HepG2 (cell line): ENCODE measurements around the gene GALK2. TPM values are rescaled to one million over a fixed set of nuclear protein-coding genes. Genes with fewer than 3 reads are reported as not detected.

Source experiments
- ATAC-seq: fragments of 200-7000 bp; cut with Tn5 transposase; 3 replicates; pipeline ENCODE4 v1.9.1; 2020; ENCODE audit warnings: mild to moderate bottlenecking, moderate library complexity
- BruUV-seq: library from RNA; stranded (reverse); fragments of 400-500 nt; replicated peaks from 2 replicates; lab custom pipeline; 2021; lab: Mats Ljungman, UMichigan
- CTCF ChIA-PET: fragments of 300-600 bp; formaldehyde crosslinking; extraction: SDS; loops from one replicate; lab custom pipeline; 2021; ENCODE audit warnings: low total read pairs, inconsistent platforms, low intra/inter-chr PET ratio; lab: Yijun Ruan, JAX
- POLR2A ChIA-PET: fragments of 350-600 bp; sonication (Branson Sonifier 250); formaldehyde crosslinking; loops from one replicate; lab custom pipeline; 2020; ENCODE audit warnings: antibody characterized with exemption, inconsistent platforms; lab: Yijun Ruan, JAX
- DNase-seq: peaks from one replicate; pipeline ENCODE4 v3.0.0-alpha.2; 2015; ENCODE audit warnings: low spot score
- FAIRE-seq: peaks from 3 replicates; lab custom pipeline; 2011; peaks lifted over from hg19 to GRCh38; lab: Jason Lieb, UNC
- H2AFZ ChIP-seq: one replicate; pipeline ENCODE4 v1.6.1; 2011; ENCODE audit warnings: low read length, inconsistent platforms
- H3K27ac ChIP-seq: fragments of 300-600 bp; 3 replicates; pipeline ENCODE4 v1.8.0; 2011; ENCODE audit warnings: mixed run types, mild to moderate bottlenecking, mixed read lengths, low read length, inconsistent platforms; ENCODE audit not compliant: insufficient read depth; ENCODE audit errors: extremely low read length
- H3K27me3 ChIP-seq, 2 experiments: fragments of 200-600 bp in 1 of 2; 2 replicates in 1 of 2; 3 replicates in 1 of 2; pipeline versions ENCODE4 v1.6.0 to v1.8.0; 2011; ENCODE audit warnings: low read length in 2 of 2, mild to moderate bottlenecking in 2 of 2, moderate library complexity in 2 of 2, inconsistent platforms in 1 of 2; ENCODE audit not compliant: insufficient read depth in 2 of 2, control insufficient read depth in 1 of 2
- H3K36me3 ChIP-seq, 2 experiments: fragments of 200-600 bp in 1 of 2; replicated peaks in 1 of 2; 2 replicates in 1 of 2; 3 replicates in 1 of 2; pipeline versions ENCODE4 v1.5.1 to v1.8.0; 2011; ENCODE audit warnings: low read length in 2 of 2, inconsistent platforms in 1 of 2; ENCODE audit not compliant: insufficient read depth in 2 of 2, control insufficient read depth in 1 of 2
- H3K4me1 ChIP-seq: 2 replicates; pipeline ENCODE4 v1.5.1; 2012; ENCODE audit warnings: low read length, inconsistent platforms; ENCODE audit not compliant: insufficient read depth
- H3K4me2 ChIP-seq: 2 replicates; pipeline ENCODE4 v1.6.0; 2011; ENCODE audit warnings: low read depth, low read length, inconsistent platforms
- H3K4me3 ChIP-seq, 3 experiments: fragments of 200-600 bp in 1 of 3; sonication (generic), shearing (Covaris generic) in 1 of 3; replicated peaks in 1 of 3; 2 replicates each; pipeline ENCODE4 v1.5.1; 2011 to 2016; ENCODE audit warnings: low read length in 3 of 3, inconsistent platforms in 2 of 3, low read depth in 2 of 3, mild to moderate bottlenecking in 2 of 3, control low read depth in 1 of 3, mixed read lengths in 1 of 3; ENCODE audit not compliant: insufficient read depth in 1 of 3
- H3K79me2 ChIP-seq: one replicate; pipeline ENCODE4 v1.6.1; 2011; ENCODE audit warnings: low read length, inconsistent platforms; ENCODE audit not compliant: insufficient read depth
- H3K9ac ChIP-seq: 2 replicates; pipeline ENCODE4 v1.6.0; 2011; ENCODE audit warnings: mild to moderate bottlenecking, low read depth, low read length, inconsistent platforms; ENCODE audit not compliant: insufficient read depth
- H3K9me3 ChIP-seq: 2 replicates; pipeline ENCODE4 v1.5.1; 2012; ENCODE audit warnings: mild to moderate bottlenecking, low read length
- H4K20me1 ChIP-seq: 2 replicates; pipeline ENCODE4 v1.6.0; 2011; ENCODE audit warnings: inconsistent platforms, mild to moderate bottlenecking, low read length, moderate library complexity; ENCODE audit not compliant: insufficient read depth
- CBX2 ChIP-seq, 2 experiments: fragments of 200-600 bp in 1 of 2; sonication (generic); formaldehyde crosslinking in 1 of 2; IDR thresholded peaks; 2 replicates each; pipeline versions ENCODE4 v1.7.0 to v1.8.1; 2018 to 2022; ENCODE audit warnings: low read depth in 2 of 2, low read length in 1 of 2, mild to moderate bottlenecking in 1 of 2, missing genetic modification reagents in 1 of 2
- GTF2F1 ChIP-seq: fragments of 150-350 bp; IDR thresholded peaks from 2 replicates; pipeline ENCODE4 v1.6.1; 2014; ENCODE audit warnings: low read length
- HES4 ChIP-seq: sonication (generic); formaldehyde crosslinking; IDR thresholded peaks from 2 replicates; pipeline ENCODE4 v1.9.0; 2021; ENCODE audit warnings: mild to moderate bottlenecking, missing genetic modification reagents, borderline replicate concordance
- HMG20A ChIP-seq: IDR thresholded peaks from 2 replicates; pipeline ENCODE4 v1.6.1; 2016; ENCODE audit warnings: borderline replicate concordance
- HOXA7 ChIP-seq: sonication (generic); formaldehyde crosslinking; IDR thresholded peaks from 2 replicates; pipeline ENCODE4 v1.8.1; 2022; ENCODE audit warnings: mild to moderate bottlenecking, missing genetic modification reagents, moderate library complexity
- KDM2A ChIP-seq: sonication (generic); formaldehyde crosslinking; IDR thresholded peaks from 2 replicates; pipeline ENCODE4 v1.4.0; 2020; ENCODE audit warnings: low read depth, missing genetic modification reagents, borderline replicate concordance
- KDM5A ChIP-seq: fragments of 200-600 bp; sonication (generic); IDR thresholded peaks from 2 replicates; pipeline ENCODE4 v1.7.0; 2018; ENCODE audit warnings: antibody characterized with exemption, mild to moderate bottlenecking, low read length, borderline replicate concordance
- MLLT10 ChIP-seq: sonication (generic); formaldehyde crosslinking; IDR thresholded peaks from 2 replicates; pipeline ENCODE4 v1.4.0; 2020; ENCODE audit warnings: missing genetic modification reagents
- RBM39 ChIP-seq: fragments of 200-400 bp; formaldehyde crosslinking; IDR thresholded peaks from one replicate; pipeline ENCODE4 v1.6.1; 2018; ENCODE audit warnings: antibody characterized with exemption, mild to moderate bottlenecking, low read depth, low read length; ENCODE audit not compliant: poor library complexity, severe bottlenecking
- U2AF1 ChIP-seq: fragments of 200-400 bp; formaldehyde crosslinking; optimal IDR thresholded peaks from 2 replicates; pipeline ENCODE3; 2017; ENCODE audit warnings: mild to moderate bottlenecking, low read depth, low read length
- ZBTB34 ChIP-seq: sonication (generic); formaldehyde crosslinking; IDR thresholded peaks from 2 replicates; pipeline ENCODE4 v1.8.0; 2022; ENCODE audit warnings: mild to moderate bottlenecking, missing genetic modification reagents
- ZFP90 ChIP-seq: sonication (generic); formaldehyde crosslinking; IDR thresholded peaks from 2 replicates; pipeline ENCODE4 v1.8.0; 2022; ENCODE audit warnings: missing genetic modification reagents, mild to moderate bottlenecking, inconsistent platforms, borderline replicate concordance
- ZNF234 ChIP-seq: sonication (generic); formaldehyde crosslinking; conservative IDR thresholded peaks from 2 replicates; pipeline ENCODE4 v1.5.1; 2020; ENCODE audit warnings: mild to moderate bottlenecking, missing genetic modification reagents
- ZNF382 ChIP-seq: sonication (generic); formaldehyde crosslinking; IDR thresholded peaks from 2 replicates; pipeline ENCODE4 v1.5.0; 2020; ENCODE audit warnings: missing genetic modification reagents, mild to moderate bottlenecking, borderline replicate concordance
- ZSCAN21 ChIP-seq: sonication (generic); formaldehyde crosslinking; IDR thresholded peaks from 2 replicates; pipeline ENCODE4 v1.8.0; 2022; ENCODE audit warnings: mild to moderate bottlenecking, missing genetic modification reagents, moderate library complexity, borderline replicate concordance
- WGBS: methylation state at CpG from one replicate; pipeline ENCODE4 v1.1.6; 2017; ENCODE audit warnings: low lambda C conversion rate; 5-methylcytosine and 5-hydroxymethylcytosine counted together
- in situ Hi-C: cut with HindIII; loops from 2 replicates; pipeline ENCODE4 v1.10.0; 2017; ENCODE audit warnings: low pct_unique_long_range_greater_than_20kb; ENCODE audit not compliant: extremely low pct_ligation_motif_present
- intact Hi-C: fragments of 100-400 bp; cut with micrococcal nuclease; formaldehyde crosslinking; loops from one replicate; pipeline ENCODE4 v1.10.0; 2022; ENCODE audit not compliant: unreplicated experiment
- polyA plus RNA-seq, 8 experiments: library from polyadenylated mRNA; depleted of rRNA in 3 of 8; stranded (reverse) in 7 of 8; unstranded in 1 of 8; fragments of >200 nt; fragmentation: Illumina TruSeq in 4 of 8; extraction: Trizol in 4 of 8; gene quantifications; 2 replicates each; pipeline versions ENCODE4 v1.2.1 to v1.2.3, GENCODE V29; 2011 to 2016; ENCODE audit warnings: low read depth in 4 of 8, missing spikeins in 1 of 8, mixed read lengths in 1 of 8; ENCODE audit not compliant: insufficient read depth in 1 of 8
- total RNA-seq, 5 experiments: library from RNA; depleted of rRNA; stranded (reverse); fragments of >200 nt; fragmentation: Illumina TruSeq; extraction: Trizol; gene quantifications; 2 replicates each; pipeline ENCODE4 v1.2.3, GENCODE V29; 2016; ENCODE audit warnings: low read depth in 1 of 5
- TF ChIP-seq, protein P1 (sequence below): sonication (generic); formaldehyde crosslinking; IDR thresholded peaks from 2 replicates; pipeline ENCODE4 v1.8.0; 2022; ENCODE audit warnings: missing genetic modification reagents, mild to moderate bottlenecking, inconsistent platforms, borderline replicate concordance

GALK2 gene
- total and polyA plus RNA-seq, 2 of the 13 experiments (the other 11 are each of a cell fraction or from before 2014, with no cell fraction given): 17.6 to 32.8 TPM

- H3K27ac ChIP-seq: no peak overlapping the region
- CTCF ChIA-PET: no interaction called here
- intact Hi-C loops (no loop called here), in situ Hi-C loops (no loop called here)
- ATAC-seq (no peak), DNase-seq (no peak)
- POLR2A ChIA-PET: no interaction called here
- no peaks in the 10 kb centered on the region for H3K79me2 ChIP-seq
- no peak for TF ChIP-seq ZNF234 (CRISPR knock-in tag)
- no peak for TF ChIP-seq RBM39
- no peak for TF ChIP-seq ZFP90 (CRISPR knock-in tag)
- TF ChIP-seq HMG20A (CRISPR knock-in tag): no peak
- no peak for TF ChIP-seq KDM5A
- TF ChIP-seq ZSCAN21 (CRISPR knock-in tag): no peak
- no peak for TF ChIP-seq HES4 (CRISPR knock-in tag)
- TF ChIP-seq KDM2A: no peak
- no peak for TF ChIP-seq ZNF382 (CRISPR knock-in tag)
- TF ChIP-seq HOXA7 (CRISPR knock-in tag): no peak
- TF ChIP-seq U2AF1: no peak
- TF ChIP-seq MLLT10 (CRISPR knock-in tag): no peak
- no peak for TF ChIP-seq GTF2F1
- no peak for TF ChIP-seq CBX2 (IDR thresholded peaks at IDR 0.05; ENCODE audit: low read depth, low read length)
- TF ChIP-seq CBX2 (CRISPR knock-in tag; IDR thresholded peaks at IDR 0.05; ENCODE audit: low read depth): no peak
- no peak for TF ChIP-seq ZBTB34 (CRISPR knock-in tag)
- TF ChIP-seq, protein P1, sequence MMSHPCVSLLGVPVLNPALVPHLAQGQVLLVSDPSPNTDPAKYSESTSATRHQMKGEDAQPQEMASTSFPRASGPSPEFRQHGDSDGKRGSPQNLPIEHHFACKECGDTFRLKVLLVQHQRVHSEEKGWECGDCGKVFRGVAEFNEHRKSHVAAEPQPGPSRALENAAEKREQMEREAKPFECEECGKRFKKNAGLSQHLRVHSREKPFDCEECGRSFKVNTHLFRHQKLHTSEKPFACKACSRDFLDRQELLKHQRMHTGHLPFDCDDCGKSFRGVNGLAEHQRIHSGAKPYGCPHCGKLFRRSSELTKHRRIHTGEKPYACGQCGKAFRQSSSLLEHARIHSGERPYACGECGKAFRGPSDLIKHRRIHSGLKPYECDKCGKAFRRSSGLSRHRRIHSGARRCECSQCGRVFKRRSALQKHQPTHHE (CRISPR knock-in tag): no peak
- TF ChIP-seq, all 625 proteins: peak for 0
- H3K9ac ChIP-seq: no peak overlapping the region
- no peak overlapping the region for H3K4me2 ChIP-seq
- H3K4me3 ChIP-seq: no peak overlapping the region
- no peaks in the 10 kb centered on the region for H3K27me3 ChIP-seq
- FAIRE-seq: no peak
- no TSS peak for BruUV-seq
- no peaks in the 10 kb centered on the region for H4K20me1 ChIP-seq
- no peaks in the 10 kb centered on the region for H3K9me3 ChIP-seq
- H3K4me1 ChIP-seq: no peaks in the 10 kb centered on the region
- no peaks in the 10 kb centered on the region for H3K36me3 ChIP-seq
- WGBS: 65% methylated on average over 3 of the region's 3 CpGs
- no peak overlapping the region for H2AFZ ChIP-seq
Observed at GRCh38 chr15:49361370-49361769, 191.3 kb downstream of the GALK2 start.
